Muscle of back (tissue), 10 donors: Measurements from ENCODE around the gene SPINK1. TPM values are rescaled to one million over a fixed set of nuclear protein-coding genes. Genes with fewer than 3 reads are reported as not detected.

ENCODE experiments used
- polyA plus RNA-seq, 10 donors: library from polyadenylated mRNA; unstranded; fragments of 120-200 nt; gene quantifications; one replicate each; pipeline ENCODE4 v1.2.1, GENCODE V29; 2013; ENCODE audit not compliant: insufficient read length in 10 of 10

SPINK1 gene
- polyA plus RNA-seq, 10 donors = 1.9 TPM; not detected in 8

Other genes starting within 250 kb of the SPINK1 start
- 1 to 10 TPM in 9 of 10 donors, under 1 TPM in 1; 0.80 to 4.2 (median 1.9) TPM for gene JAKMIP2, start 48.9 kb downstream of the SPINK1 start, polyA plus RNA-seq
- gene SCGB3A2, start 47.0 kb upstream of the SPINK1 start, polyA plus RNA-seq = not detected
- not detected for gene C5orf46, start 74.9 kb upstream of the SPINK1 start, polyA plus RNA-seq
- gene SPINK5, start 232.3 kb upstream of the SPINK1 start, polyA plus RNA-seq = 1 to 10 TPM in 1 of 10 donors, under 1 TPM in 7, not detected in 2; 0.07 to 4.0 (median 0.24) TPM